MM.1S (cell line): Measurements from ENCODE around the gene HNRNPD.

Experiments used
- EZH2 ChIP-seq: fragments of 300-600 bp; sonication (generic); optimal IDR thresholded peaks from 2 replicates; pipeline ENCODE3; 2017; ENCODE audit warnings: low read depth, mild to moderate bottlenecking, antibody characterized with exemption, low read length, mixed read lengths
- TF ChIP-seq, protein P1 (sequence below): fragments of 300-600 bp; sonication (generic); IDR thresholded peaks from 2 replicates; pipeline ENCODE4 v1.5.1; 2016; ENCODE audit warnings: antibody characterized with exemption, low read length, mixed read lengths

- TF ChIP-seq, protein P1, sequence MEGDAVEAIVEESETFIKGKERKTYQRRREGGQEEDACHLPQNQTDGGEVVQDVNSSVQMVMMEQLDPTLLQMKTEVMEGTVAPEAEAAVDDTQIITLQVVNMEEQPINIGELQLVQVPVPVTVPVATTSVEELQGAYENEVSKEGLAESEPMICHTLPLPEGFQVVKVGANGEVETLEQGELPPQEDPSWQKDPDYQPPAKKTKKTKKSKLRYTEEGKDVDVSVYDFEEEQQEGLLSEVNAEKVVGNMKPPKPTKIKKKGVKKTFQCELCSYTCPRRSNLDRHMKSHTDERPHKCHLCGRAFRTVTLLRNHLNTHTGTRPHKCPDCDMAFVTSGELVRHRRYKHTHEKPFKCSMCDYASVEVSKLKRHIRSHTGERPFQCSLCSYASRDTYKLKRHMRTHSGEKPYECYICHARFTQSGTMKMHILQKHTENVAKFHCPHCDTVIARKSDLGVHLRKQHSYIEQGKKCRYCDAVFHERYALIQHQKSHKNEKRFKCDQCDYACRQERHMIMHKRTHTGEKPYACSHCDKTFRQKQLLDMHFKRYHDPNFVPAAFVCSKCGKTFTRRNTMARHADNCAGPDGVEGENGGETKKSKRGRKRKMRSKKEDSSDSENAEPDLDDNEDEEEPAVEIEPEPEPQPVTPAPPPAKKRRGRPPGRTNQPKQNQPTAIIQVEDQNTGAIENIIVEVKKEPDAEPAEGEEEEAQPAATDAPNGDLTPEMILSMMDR, result no peak
- TF ChIP-seq EZH2, result no peak
Measured at GRCh38 chr4:82380831-82381230, 7.0 kb upstream of the HNRNPD start.
